ENCODE data around the gene FOXP1.

Gene FOXP1

DNA sequence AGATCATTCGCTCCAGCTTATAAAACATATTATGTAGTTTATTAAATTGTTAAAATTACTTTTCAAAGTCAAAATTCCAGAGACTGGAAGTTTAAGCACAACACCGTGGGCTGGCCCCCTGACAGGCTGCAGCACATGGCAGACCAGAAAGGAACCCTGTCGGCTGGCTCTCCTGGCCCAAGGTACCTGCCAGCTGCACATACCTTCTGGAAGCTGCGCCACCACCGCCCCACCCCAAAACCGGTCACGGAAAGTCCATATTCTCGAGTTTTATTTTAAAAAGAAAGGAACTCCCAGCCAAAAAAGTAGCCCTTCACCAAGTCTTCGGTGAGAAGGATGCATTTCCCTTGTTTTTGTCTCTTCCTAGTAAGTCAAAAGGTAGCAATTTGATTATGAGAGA, 94.6 kb downstream of the FOXP1 start:
- ChIA-PET POLR2A (interaction anchor here (1.0 kb wide), 1 partner anchor 93 kb away, joined by 4 read pairs; no protein-coding TSS in a partner anchor), CTCF (no interaction called here)
- DNase-seq (ENCODE audit: extremely low spot score), result no peak
- TF ChIP-seq LEF1 (IDR thresholded peaks at IDR 0.05; ENCODE audit: borderline replicate concordance), result no peak
- no peak for TF ChIP-seq SP1 (IDR thresholded peaks at IDR 0.05)
- no peak for TF ChIP-seq ARNT (IDR thresholded peaks at IDR 0.05)
- no peak for TF ChIP-seq ZNF384 (IDR thresholded peaks at IDR 0.05)
- TF ChIP-seq FOXK2 (IDR thresholded peaks at IDR 0.05), result no peak

DNA sequence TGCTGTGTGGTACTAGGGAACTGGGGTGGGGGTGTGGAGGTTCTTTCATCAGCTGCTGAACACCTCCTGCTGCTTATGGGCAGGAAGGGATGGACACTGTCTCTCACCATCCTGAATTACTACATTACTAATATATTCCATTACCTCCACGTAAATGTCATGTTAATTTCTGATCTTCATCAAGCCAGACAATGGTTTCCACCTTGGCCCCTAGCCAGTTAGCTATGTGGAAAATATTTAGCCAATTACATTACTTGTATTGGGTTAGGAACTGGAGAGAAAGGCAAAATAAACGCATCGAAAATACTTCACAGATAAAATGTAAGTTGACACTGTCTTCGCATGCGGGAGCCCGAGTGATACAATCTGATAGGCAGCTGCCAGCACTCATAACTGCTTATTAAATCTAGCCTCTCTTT, 95.1 kb downstream of the FOXP1 start:
- ChIA-PET CTCF (no interaction called here), POLR2A (interaction anchor here (1.0 kb wide), 1 partner anchor 94 kb away, joined by 4 read pairs; no protein-coding TSS in a partner anchor)
- TF ChIP-seq NFRKB (IDR thresholded peaks at IDR 0.05) (no peak), ZNF384 (IDR thresholded peaks at IDR 0.05) (no peak)
- TF ChIP-seq, protein P1, sequence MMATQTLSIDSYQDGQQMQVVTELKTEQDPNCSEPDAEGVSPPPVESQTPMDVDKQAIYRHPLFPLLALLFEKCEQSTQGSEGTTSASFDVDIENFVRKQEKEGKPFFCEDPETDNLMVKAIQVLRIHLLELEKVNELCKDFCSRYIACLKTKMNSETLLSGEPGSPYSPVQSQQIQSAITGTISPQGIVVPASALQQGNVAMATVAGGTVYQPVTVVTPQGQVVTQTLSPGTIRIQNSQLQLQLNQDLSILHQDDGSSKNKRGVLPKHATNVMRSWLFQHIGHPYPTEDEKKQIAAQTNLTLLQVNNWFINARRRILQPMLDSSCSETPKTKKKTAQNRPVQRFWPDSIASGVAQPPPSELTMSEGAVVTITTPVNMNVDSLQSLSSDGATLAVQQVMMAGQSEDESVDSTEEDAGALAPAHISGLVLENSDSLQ (IDR thresholded peaks at IDR 0.05), result peak; percentile 69
- no peak for DNase-seq (ENCODE audit: extremely low spot score)

DNA sequence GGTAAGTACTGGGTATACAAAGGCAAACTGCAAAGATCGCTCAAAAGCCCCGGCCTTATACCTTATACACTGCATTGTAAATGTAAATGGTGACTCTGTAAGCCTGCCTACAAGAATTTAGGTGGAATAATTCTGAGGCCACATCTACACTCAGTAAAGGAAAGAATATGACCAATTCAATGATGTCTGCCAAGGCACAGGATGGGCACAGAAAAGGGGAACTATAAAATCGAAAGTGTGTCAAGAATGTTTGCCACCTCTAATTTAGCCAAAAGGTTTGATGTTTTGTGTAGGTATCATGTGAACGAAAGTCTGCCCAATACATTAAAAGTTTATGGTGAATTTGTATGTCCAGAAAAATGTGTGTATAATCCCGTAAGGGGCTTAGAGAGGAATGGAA, 96.1 kb downstream of the FOXP1 start:
- TF ChIP-seq L3MBTL2 (conservative IDR thresholded peaks at IDR 0.05), result no peak
- no peak for TF ChIP-seq LEF1 (IDR thresholded peaks at IDR 0.05; ENCODE audit: borderline replicate concordance)
- no peak for TF ChIP-seq ARNT (IDR thresholded peaks at IDR 0.05)
- no peak for TF ChIP-seq FOXM1 (IDR thresholded peaks at IDR 0.05; ENCODE audit: borderline replicate concordance)
- TF ChIP-seq, protein P1 (IDR thresholded peaks at IDR 0.05), result no peak
- TF ChIP-seq NFRKB (IDR thresholded peaks at IDR 0.05), result no peak
- TF ChIP-seq ELF4 (IDR thresholded peaks at IDR 0.05), result no peak
- no peak for TF ChIP-seq FOXA1 (IDR thresholded peaks at IDR 0.05)
- no peak for TF ChIP-seq HDGF (IDR thresholded peaks at IDR 0.05; ENCODE audit: borderline replicate concordance)
- no peak for TF ChIP-seq BHLHE40 (IDR thresholded peaks at IDR 0.05; ENCODE audit: borderline replicate concordance)
- no peak for TF ChIP-seq FOXK2 (IDR thresholded peaks at IDR 0.05)
- TF ChIP-seq ZNF384 (IDR thresholded peaks at IDR 0.05), result no peak
- TF ChIP-seq SP1 (IDR thresholded peaks at IDR 0.05), result no peak
- no peak for TF ChIP-seq TARDBP (IDR thresholded peaks at IDR 0.05)
- no peak for TF ChIP-seq CTBP1 (IDR thresholded peaks at IDR 0.05; ENCODE audit: borderline replicate concordance)
- TF ChIP-seq SUZ12 (IDR thresholded peaks at IDR 0.05), result no peak
- ChIA-PET CTCF (no interaction called here), POLR2A (no interaction called here)
- no peak for DNase-seq (ENCODE audit: extremely low spot score)

DNA sequence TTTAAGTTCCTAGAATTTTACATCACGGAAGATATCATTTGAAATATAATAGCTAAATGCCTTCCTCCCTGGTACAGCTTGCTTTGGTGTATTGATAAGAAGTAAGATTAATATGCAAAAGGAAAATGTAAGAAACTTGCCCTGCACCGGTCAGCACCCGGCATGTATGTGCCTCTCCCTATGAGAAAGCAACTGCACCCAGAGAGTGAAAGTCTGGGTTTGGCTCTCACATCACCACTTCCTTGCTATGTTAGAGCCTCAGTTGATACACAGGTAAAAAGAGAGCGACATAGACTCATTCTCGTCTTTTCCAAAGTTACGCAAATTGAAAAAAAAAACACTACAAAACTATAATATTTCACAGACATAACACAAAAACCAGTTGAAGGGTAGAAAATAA, 96.7 kb downstream of the FOXP1 start:
- ChIA-PET POLR2A (no interaction called here), CTCF (no interaction called here)
- no peak for TF ChIP-seq BHLHE40 (IDR thresholded peaks at IDR 0.05; ENCODE audit: borderline replicate concordance)
- no peak for TF ChIP-seq SP1 (IDR thresholded peaks at IDR 0.05)
- no peak for TF ChIP-seq TARDBP (IDR thresholded peaks at IDR 0.05)
- no peak for TF ChIP-seq HDGF (IDR thresholded peaks at IDR 0.05; ENCODE audit: borderline replicate concordance)
- TF ChIP-seq FOXM1 (IDR thresholded peaks at IDR 0.05; ENCODE audit: borderline replicate concordance), result no peak
- no peak for TF ChIP-seq LEF1 (IDR thresholded peaks at IDR 0.05; ENCODE audit: borderline replicate concordance)
- no peak for TF ChIP-seq L3MBTL2 (conservative IDR thresholded peaks at IDR 0.05)
- TF ChIP-seq ELF4 (IDR thresholded peaks at IDR 0.05), result no peak
- no peak for TF ChIP-seq FOXA1 (IDR thresholded peaks at IDR 0.05)
- TF ChIP-seq, protein P1 (IDR thresholded peaks at IDR 0.05), result no peak
- no peak for DNase-seq (ENCODE audit: extremely low spot score)

DNA sequence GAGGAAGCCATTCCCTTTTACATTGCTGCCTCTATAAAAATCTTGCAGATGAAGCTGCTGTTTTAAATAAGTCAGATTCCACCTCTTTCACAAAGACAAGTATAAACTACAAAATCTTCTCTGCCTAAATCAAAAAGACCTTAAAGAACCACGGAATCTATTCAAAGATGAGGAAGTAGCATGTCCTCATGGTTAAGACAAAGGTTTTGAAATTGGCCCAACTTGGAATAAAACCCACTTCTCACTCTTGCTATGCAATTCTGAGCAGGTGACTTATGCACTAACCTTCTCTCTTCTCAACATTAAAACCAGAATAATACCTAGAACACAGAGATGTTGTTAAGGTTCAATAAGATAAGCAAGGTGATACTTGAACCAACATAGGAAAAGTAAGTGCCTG, 97.6 kb downstream of the FOXP1 start:
- CTCF ChIA-PET, result no interaction called here
- POLR2A ChIA-PET, result no interaction called here
- DNase-seq (ENCODE audit: extremely low spot score), result no peak
- no peak for TF ChIP-seq BHLHE40 (IDR thresholded peaks at IDR 0.05; ENCODE audit: borderline replicate concordance)
- TF ChIP-seq ARNT (IDR thresholded peaks at IDR 0.05), result no peak
- no peak for TF ChIP-seq TARDBP (IDR thresholded peaks at IDR 0.05)
- no peak for TF ChIP-seq L3MBTL2 (conservative IDR thresholded peaks at IDR 0.05)
- TF ChIP-seq CTBP1 (IDR thresholded peaks at IDR 0.05; ENCODE audit: borderline replicate concordance), result no peak
- TF ChIP-seq SP1 (IDR thresholded peaks at IDR 0.05), result no peak
- TF ChIP-seq SUZ12 (IDR thresholded peaks at IDR 0.05), result no peak
- TF ChIP-seq FOXK2 (IDR thresholded peaks at IDR 0.05), result no peak
- no peak for TF ChIP-seq NFRKB (IDR thresholded peaks at IDR 0.05)
- no peak for TF ChIP-seq ELF4 (IDR thresholded peaks at IDR 0.05)
- TF ChIP-seq FOXA1 (IDR thresholded peaks at IDR 0.05), result no peak
- TF ChIP-seq ZNF384 (IDR thresholded peaks at IDR 0.05), result no peak
- TF ChIP-seq LEF1 (IDR thresholded peaks at IDR 0.05; ENCODE audit: borderline replicate concordance), result no peak
- TF ChIP-seq, protein P1 (IDR thresholded peaks at IDR 0.05), result no peak
- TF ChIP-seq HDGF (IDR thresholded peaks at IDR 0.05; ENCODE audit: borderline replicate concordance), result no peak
- TF ChIP-seq FOXM1 (IDR thresholded peaks at IDR 0.05; ENCODE audit: borderline replicate concordance), result no peak

DNA sequence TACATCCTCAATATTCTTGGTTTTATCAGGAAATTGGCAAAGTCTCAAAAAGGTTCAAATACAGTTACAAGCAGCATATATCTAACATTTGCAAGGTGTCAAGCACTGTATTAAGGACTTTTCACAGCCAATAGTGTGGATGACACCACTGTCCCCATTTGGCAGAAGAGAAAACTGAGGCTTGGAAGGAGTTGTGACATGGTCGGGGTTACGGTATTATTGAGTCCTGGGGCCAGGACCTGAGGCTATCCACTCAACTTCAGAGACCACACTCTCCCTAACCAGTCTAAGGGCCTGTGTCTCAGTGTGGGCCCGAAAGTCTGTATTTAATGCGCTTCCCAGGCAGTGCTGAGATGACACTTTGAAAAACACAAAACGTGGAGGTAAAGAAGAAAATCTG, 99.1 kb downstream of the FOXP1 start:
- no peak for DNase-seq (ENCODE audit: extremely low spot score)
- CTCF ChIA-PET, result no interaction called here

More for the DNA sequence above, 99.1 kb downstream of the FOXP1 start:
- POLR2A ChIA-PET, result no interaction called here
- TF ChIP-seq, protein P1 (IDR thresholded peaks at IDR 0.05), result no peak
- TF ChIP-seq SUZ12 (IDR thresholded peaks at IDR 0.05) (no peak), HDGF (IDR thresholded peaks at IDR 0.05; ENCODE audit: borderline replicate concordance) (no peak), NFRKB (IDR thresholded peaks at IDR 0.05) (no peak), LEF1 (IDR thresholded peaks at IDR 0.05; ENCODE audit: borderline replicate concordance) (no peak), ZNF384 (IDR thresholded peaks at IDR 0.05) (no peak), TARDBP (IDR thresholded peaks at IDR 0.05) (no peak), ELF4 (IDR thresholded peaks at IDR 0.05) (no peak), FOXK2 (IDR thresholded peaks at IDR 0.05) (no peak), L3MBTL2 (conservative IDR thresholded peaks at IDR 0.05) (no peak), SP1 (IDR thresholded peaks at IDR 0.05) (no peak), BHLHE40 (IDR thresholded peaks at IDR 0.05; ENCODE audit: borderline replicate concordance) (no peak), FOXA1 (IDR thresholded peaks at IDR 0.05) (no peak), ARNT (IDR thresholded peaks at IDR 0.05) (no peak), FOXM1 (IDR thresholded peaks at IDR 0.05; ENCODE audit: borderline replicate concordance) (no peak), CTBP1 (IDR thresholded peaks at IDR 0.05; ENCODE audit: borderline replicate concordance) (no peak)

Data from HEK293T (cell line).